GM12873 (cell line): ENCODE results near the gene GARIN3.

ENCODE experiments used
- TF ChIP-seq, protein P1 (sequence below): IDR thresholded peaks from 2 replicates; pipeline ENCODE4 v1.5.1; 2012; ENCODE audit warnings: low read depth, mild to moderate bottlenecking, moderate library complexity, low read length, control low read depth; ENCODE audit not compliant: insufficient read depth; ENCODE audit errors: missing control alignments

Gene GARIN3

GRCh38 chr5:157205708-157206107 is 39.6 kb upstream of the GARIN3 start:
- TF ChIP-seq, protein P1, sequence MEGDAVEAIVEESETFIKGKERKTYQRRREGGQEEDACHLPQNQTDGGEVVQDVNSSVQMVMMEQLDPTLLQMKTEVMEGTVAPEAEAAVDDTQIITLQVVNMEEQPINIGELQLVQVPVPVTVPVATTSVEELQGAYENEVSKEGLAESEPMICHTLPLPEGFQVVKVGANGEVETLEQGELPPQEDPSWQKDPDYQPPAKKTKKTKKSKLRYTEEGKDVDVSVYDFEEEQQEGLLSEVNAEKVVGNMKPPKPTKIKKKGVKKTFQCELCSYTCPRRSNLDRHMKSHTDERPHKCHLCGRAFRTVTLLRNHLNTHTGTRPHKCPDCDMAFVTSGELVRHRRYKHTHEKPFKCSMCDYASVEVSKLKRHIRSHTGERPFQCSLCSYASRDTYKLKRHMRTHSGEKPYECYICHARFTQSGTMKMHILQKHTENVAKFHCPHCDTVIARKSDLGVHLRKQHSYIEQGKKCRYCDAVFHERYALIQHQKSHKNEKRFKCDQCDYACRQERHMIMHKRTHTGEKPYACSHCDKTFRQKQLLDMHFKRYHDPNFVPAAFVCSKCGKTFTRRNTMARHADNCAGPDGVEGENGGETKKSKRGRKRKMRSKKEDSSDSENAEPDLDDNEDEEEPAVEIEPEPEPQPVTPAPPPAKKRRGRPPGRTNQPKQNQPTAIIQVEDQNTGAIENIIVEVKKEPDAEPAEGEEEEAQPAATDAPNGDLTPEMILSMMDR = no peak

DNA sequence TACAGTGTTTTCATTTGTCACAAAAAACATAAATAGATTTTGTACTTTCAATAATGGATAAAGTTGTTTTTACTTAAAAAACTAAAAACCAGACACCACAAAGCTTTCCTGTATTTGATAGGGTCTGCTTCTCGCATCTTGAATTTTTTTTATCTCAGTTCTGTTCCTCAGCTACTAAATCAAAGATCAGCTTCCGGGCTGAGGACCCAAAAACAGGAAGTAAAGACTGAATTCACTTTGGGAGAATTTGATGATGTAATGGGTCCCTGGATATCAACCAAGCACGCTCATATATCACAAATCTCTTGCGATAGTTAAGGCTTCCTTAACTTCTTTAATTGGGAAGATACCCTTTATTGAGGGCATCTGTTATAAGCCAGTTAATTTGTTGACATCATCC is 38.7 kb upstream of the GARIN3 start:
- TF ChIP-seq, protein P1 = no peak

GRCh38 chr5:157203417-157203816 is 37.4 kb upstream of the GARIN3 start:
- TF ChIP-seq, protein P1 = no peak

GRCh38 chr5:157201857-157202256 is 35.8 kb upstream of the GARIN3 start:
- TF ChIP-seq, protein P1 = no peak

DNA sequence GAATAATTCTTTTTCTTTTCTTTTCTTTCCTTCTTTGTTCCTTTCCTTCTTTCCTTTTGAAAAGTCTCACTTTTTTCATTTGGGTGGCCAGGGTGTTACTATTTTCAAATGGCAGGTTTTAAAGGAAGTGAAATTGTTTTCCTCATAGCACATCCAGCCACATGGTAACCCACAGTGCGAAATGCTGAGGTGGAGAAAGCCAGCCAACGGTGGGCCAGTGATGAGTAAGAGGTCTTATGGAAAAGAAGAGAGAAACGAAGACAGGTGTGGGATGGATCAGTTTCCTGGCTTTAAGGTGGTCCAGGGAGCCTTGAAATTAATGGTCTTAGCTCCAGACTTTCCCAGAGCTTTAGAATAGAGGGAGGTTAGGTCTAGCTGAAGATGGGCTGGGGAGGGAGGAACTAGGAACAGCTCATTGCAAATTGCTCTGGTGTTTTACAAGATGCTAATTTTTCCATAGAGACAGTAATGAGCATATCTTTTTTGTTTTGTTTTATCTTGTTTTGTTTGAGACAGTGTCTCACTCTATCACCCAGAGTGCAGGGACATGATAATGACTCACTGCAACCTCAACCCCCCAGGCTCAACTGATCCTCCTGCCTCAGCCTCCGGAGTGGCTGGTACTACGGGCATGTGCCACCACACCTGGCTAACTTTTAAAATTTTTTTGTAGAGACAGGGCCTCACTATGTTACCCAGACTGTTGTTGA is 32.4 kb upstream of the GARIN3 start:
- TF ChIP-seq, protein P1 = no peak

GRCh38 chr5:157197086-157197485 is 31.0 kb upstream of the GARIN3 start:
- TF ChIP-seq, protein P1 = no peak

- TF ChIP-seq, protein P1 = no peak
Measured at GRCh38 chr5:157196045-157196444, 30.0 kb upstream of the GARIN3 start.
